Skeletal muscle cell (primary cell): ENCODE results near the gene LSP1.
"Not testable (repeated sequence)": the region's sequence is repeated elsewhere in the genome, so short reads cannot be mapped to it uniquely, and the experiment has no call there.

Source experiments
- DNase-seq: peaks from one replicate; pipeline ENCODE4 v3.0.0-alpha.2; 2010; ENCODE audit warnings: low read depth
- H3K4me3 ChIP-seq: 2 replicates; pipeline ENCODE4 v1.5.1; 2011; ENCODE audit warnings: low read depth, mild to moderate bottlenecking, control low read depth, low read length, moderate library complexity

The LSP1 gene

DNA sequence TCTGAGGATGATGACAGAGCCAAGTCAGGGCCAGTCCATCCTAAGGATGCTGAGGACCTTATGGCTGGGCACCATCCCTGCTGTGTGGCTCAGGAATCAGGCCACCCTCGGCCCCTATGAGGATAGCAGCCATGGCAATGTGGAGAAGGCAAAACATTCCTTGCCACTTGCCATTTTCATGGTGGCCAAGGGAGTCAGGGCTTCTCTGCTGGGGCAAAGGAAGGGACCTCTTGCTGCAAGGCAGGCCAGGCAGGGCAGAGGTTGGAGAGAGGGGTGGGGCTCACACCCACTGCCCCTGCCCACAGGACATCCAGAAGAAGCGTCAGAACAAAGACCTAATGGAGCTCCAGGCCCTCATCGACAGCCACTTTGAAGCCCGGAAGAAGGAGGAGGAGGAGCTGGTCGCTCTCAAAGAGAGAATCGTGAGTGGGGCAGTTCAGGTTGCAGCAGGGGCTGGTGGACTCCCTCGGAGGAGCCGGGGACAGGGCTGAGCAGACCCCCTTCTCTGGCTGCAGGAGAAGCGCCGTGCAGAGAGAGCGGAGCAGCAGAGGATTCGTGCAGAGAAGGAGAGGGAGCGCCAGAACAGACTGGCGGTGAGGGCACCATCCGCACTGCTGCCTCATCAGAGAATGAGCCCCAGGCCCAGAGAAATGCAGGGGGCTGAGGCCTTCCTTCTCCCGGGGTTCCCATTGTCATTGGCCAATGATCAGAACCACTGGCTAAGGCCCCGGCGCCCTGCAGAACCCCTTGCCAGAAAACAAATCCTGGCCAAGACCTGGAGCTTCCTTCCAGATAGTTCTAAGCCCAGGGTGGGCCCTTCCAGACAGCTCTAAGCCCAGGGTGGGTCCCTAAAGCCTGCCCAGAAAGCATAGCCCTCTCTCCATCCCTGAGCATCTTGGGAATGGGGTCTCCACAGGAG lies 80.8 kb downstream of the LSP1 start:
- DNase-seq, result no peak
- H3K4me3 ChIP-seq, result no peak overlapping the region

DNA sequence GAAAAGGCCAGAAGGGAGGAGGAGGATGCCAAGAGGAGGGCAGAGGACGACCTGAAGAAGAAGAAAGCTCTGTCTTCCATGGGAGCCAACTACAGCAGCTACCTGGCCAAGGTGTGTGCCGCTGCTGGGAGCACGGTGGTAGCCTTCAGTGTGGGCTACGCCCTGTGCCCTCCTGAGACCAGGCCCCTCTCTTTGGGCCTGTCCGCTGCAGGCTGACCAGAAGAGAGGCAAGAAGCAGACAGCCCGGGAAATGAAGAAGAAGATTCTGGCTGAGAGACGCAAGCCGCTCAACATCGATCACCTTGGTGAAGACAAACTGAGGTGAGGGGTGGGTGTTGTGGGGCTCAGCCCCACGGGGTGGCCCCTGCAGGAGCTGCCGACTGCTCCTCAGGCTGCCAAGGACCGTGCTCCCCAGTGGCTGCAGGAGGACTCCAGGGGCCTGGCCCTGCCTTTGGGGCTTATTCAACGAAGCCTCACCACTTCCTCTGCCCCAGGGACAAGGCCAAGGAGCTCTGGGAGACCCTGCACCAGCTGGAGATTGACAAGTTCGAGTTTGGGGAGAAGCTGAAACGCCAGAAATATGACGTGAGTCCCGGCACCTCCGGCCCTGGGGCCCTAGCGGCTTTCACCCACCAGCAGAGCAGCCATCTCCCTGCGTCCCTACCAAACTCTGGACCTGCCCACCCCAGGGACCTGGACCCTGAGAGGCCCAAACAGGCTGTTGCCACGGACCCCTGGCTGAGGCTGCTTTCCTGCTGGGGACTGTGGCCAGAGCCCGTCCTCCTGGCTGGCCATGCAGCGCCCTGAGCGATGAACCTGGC lies 81.7 kb downstream of the LSP1 start:
- no peak for DNase-seq
- H3K4me3 ChIP-seq, result no peak overlapping the region

DNA sequence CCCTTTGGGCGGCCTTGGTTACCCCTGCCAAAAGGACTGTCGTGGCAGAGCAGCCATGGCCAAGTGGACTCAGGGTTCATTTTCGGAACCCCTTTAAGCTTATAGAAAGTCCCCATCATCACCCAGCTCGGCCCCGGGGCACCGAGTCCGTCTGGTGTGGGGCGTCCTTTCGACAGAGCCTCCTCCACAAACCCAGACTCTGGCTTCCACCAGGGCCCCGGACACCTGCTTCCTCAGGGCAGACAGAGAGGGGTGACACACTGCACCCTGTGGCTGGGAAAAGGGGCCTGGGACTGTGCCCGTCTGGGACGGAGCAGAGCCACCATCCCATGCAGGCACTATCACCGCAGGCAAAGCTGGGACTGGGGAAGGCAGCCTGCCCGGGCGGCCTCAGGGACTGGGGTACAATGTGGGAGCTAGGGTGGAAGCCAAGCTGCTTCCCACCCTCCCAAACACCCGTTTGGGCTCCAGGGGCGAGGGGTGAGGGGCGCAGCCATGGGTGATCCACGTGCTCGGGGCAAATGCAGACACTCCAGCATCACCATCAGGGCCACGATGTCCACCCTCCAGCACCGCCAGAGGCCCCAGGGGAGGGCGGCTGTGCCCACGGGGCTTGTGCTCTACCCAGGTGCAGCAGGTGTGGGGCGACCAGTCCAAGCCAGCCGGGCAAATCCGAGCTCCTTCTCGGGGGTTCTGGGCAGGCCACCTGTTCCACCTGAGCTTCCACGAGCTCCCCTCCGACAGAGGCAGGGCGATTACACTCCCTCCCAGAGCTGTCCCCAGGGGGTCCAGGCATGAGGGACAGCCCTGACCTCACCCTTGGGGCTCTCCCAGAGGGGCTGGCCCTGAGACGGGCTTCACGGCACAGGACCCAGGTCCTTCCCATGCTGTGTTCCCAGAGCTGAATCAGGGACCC lies 82.5 kb downstream of the LSP1 start:
- H3K4me3 ChIP-seq, result no peak overlapping the region
- no peak for DNase-seq

DNA sequence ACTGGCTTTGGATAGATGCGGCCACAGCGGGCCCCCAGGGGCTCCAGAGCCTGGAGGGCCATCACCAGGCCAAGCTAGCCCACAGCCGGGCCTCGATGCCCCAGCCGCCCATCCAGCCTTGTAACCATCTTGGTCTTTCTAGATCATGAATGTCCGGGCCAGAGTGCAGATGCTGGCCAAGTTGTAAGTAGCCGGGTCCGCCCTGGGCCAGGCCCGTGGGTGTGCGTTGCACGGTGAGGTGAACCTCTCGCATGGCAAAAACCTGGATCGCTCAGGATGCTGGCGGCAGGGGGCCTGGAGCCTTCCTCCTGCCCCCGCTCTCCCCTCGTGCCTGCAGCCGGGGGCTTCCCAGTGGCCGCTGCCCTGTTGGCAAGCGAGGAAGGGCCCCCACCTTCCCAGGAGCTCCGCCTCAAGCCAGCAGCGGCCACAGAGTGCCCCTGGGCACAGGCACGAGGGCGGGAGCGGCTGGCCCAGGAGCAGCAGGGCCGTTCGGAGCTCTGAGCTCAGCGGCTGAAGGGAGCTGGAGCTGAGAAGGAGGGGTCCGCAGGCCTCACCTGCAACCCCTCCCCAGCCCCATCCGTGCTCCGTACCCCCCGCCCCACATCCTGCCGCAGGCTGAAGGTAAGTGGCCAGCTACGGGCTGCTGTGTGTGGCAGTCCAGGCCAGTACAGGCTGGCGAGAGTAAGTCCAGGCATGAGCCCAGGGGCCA lies 83.3 kb downstream of the LSP1 start:
- no peak overlapping the region for H3K4me3 ChIP-seq
- no peak for DNase-seq

DNA sequence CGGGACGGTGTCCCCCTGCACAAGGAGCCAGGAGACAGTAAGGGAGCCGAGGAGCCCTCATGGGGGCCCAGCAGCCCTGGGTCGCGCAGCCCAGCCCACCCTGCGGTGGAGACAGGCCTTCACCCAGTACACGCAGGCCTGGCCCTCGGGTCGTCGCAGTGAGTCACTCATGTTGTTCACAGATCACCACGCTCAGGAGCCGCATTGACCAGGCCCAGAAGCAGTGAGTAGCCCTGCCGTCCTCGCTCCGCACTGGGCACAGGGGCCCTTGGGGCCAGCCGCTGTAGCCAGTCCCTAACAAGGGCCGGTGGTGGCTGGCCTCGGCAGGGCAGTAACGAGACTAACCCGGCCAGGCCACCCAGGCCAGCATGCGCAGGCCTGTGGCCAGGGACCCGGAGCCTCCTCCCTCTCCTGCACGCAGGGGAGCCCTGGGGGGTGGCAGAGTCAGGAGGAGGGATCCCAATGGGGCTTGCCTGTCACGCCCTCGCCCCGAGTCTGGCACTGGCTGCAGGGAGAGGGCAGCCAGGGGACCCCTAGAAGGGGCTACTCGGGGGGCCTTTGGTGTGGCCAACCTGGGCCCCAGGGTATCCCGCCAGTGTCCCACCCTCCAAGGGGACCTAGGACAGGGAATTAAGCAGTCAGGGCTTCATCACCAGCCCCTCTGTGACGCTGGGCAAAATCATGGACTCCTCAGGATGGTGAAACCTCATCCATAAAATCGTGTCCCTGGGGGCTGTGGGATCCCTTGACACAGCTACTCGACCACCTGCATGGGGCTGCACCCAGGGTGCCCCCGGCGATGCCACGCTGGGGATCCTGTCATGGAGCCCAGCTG lies 84.1 kb downstream of the LSP1 start:
- DNase-seq, result no peak
- no peak overlapping the region for H3K4me3 ChIP-seq

DNA sequence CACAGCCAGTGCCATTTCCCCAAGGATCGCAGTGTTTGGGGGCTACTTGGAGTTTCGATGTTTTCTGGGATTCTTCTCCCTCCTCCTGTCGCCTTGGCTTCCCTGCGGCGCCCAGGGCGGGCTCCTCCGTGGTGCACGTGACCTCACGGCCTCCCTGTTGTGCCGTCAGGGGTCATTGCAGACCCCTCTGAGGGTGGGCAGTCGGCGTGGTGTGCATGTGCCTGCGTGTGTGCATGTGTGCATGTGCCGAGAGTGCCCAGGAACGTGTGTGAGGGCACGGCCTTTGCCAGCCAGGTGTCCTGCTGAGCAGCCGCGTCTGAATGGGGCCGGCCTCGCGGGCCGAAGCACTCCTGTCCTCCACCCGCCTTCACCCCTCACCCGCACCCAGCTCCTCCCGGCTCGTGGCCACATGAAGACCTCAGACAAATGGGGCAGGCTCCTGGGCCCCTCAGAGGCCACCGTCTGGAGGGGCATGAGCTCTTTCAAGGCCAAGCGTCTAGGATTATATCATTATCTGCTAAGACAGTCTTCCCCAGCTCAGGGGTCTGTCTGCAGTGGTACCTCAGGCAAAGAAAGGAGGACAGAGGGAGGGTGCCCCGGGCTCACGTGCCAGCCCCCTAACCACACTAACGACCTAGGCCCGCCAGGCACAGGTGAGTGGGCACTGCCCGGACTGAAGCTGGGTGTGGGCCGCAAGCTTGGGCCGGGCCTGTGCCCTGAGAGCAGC lies 84.9 kb downstream of the LSP1 start:
- H3K4me3 ChIP-seq, result no peak overlapping the region
- DNase-seq, result no peak

DNA sequence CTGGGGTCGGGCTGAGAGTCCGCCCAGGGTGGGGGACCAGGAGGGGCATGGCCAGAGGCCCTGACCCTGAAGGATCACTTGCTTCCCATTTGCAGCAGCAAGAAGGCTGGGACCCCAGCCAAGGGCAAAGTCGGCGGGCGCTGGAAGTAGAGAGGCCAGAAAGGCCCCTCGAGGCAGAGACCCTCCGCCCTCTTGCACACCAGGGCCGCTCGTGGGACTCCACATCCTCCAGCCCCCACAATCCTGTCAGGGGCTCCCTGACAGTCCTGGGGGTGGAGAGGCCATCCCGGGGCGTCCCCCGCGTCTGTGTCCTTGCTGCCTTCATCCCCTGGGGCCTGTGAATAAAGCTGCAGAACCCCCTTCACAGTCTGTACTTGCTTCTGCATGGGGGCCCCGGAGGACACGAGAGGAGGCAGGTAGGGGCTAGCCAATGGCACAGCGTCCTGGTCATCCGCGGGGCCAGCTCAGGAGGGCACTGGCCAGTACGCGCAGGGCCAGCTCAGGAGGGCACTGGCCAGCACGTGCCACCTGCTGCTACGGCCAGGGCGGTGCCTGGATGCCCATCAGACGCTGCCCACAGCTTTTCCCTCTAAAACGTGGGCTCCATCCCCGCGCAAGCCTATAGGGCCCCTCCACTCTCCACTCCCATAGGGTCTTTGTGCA lies 85.6 kb downstream of the LSP1 start:
- no peak for DNase-seq
- no peak overlapping the region for H3K4me3 ChIP-seq

DNA sequence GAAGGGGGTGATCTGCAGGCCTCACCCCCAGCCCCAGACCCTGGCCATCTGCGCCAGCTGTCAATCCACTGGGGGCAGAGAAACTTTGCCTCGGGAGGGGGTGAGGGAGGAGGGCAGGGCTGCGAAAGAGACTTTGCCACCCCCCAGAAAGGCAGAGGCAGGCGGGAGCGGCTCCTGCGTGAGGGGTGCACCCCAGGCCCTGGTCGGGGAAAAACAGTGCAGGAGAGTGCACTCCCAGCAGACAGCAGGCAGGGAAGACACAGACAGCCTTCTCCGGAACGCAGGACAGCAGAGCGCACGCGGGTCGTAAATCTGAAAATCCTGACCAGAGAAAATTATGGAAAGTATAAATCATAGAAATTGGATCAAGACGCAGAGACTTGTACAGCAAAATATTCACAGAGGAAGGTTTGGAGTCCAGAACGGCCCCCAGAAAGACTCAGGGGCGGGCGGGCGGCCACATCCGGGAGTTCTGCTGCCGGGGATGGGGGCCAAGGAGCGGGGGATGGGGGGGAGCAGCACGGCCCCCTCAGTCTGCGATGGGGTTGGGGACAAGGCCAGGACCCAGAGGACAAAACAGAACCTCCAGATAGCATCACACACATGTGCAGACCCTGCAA lies 86.2 kb downstream of the LSP1 start:
- DNase-seq, result no peak
- no peak overlapping the region for H3K4me3 ChIP-seq

DNA sequence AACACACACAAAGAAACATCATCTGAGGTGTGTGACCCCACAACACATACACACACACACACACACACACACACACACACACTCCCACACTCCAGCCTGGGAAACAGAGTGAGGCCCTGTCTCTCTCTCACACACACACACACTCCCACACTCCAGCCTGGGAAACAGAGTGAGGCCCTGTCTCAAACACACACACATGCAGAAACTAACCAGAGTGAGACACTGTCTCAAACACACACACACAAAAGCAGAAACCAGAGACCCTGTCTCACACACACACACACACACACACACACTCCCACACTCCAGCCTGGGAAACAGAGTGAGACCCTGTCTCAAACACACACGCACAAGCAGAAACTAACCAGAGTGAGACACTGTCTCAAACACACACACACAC lies 86.9 kb downstream of the LSP1 start:
- H3K4me3 ChIP-seq, result not testable (repeated sequence)
- DNase-seq, result peak; percentile 64
